Karpas-422 (cell line): Measurements from ENCODE around the gene STK36. TPM values are rescaled to one million over a fixed set of nuclear protein-coding genes. Genes with fewer than 3 reads are reported as not detected.

Source experiments
- DNase-seq: peaks from one replicate; pipeline ENCODE4 v3.0.0-alpha.2; 2015
- H2AFZ ChIP-seq: fragments of 200-600 bp; sonication (generic); 2 replicates; pipeline ENCODE4 v1.6.1; 2014; ENCODE audit warnings: antibody characterized with exemption, low read length, mixed read lengths
- H3K27ac ChIP-seq: fragments of 200-600 bp; sonication (generic); 2 replicates; pipeline ENCODE4 v1.5.1; 2014; ENCODE audit warnings: mild to moderate bottlenecking, low read length, moderate library complexity
- H3K27me3 ChIP-seq: fragments of 200-600 bp; sonication (generic); 2 replicates; pipeline ENCODE4 v1.6.1; 2014; ENCODE audit warnings: low read length, mixed read lengths
- H3K36me3 ChIP-seq: fragments of 200-600 bp; sonication (generic); 2 replicates; pipeline ENCODE4 v1.6.1; 2014; ENCODE audit warnings: low read length, mixed read lengths; ENCODE audit not compliant: insufficient read depth
- H3K4me1 ChIP-seq: fragments of 200-600 bp; sonication (generic); 2 replicates; pipeline ENCODE4 v1.6.1; 2014; ENCODE audit warnings: mild to moderate bottlenecking, low read length, mixed read lengths
- H3K4me2 ChIP-seq: fragments of 200-600 bp; sonication (generic); 2 replicates; pipeline ENCODE4 v1.6.1; 2014; ENCODE audit warnings: low read length, low read depth, mild to moderate bottlenecking; ENCODE audit not compliant: poor library complexity, severe bottlenecking
- H3K4me3 ChIP-seq: fragments of 200-600 bp; sonication (generic); 2 replicates; pipeline ENCODE4 v1.5.1; 2014; ENCODE audit warnings: mild to moderate bottlenecking, antibody characterized with exemption, low read length, mixed read lengths
- H3K79me2 ChIP-seq: fragments of 200-600 bp; sonication (generic); 2 replicates; pipeline ENCODE4 v1.6.1; 2014; ENCODE audit warnings: mild to moderate bottlenecking, low read length, mixed read lengths
- H3K9ac ChIP-seq: fragments of 200-600 bp; sonication (generic); 2 replicates; pipeline ENCODE4 v1.6.0; 2014; ENCODE audit warnings: low read length
- H3K9me2 ChIP-seq: fragments of 200-600 bp; sonication (generic), shearing (Covaris generic); replicated peaks from 2 replicates; pipeline ENCODE4 v1.6.0; 2014; ENCODE audit warnings: mild to moderate bottlenecking, low read length, moderate library complexity; ENCODE audit not compliant: insufficient read depth
- H3K9me3 ChIP-seq: fragments of 300-700, 200-600 bp; sonication (generic); 2 replicates; pipeline ENCODE4 v1.6.1; 2014; ENCODE audit warnings: low read length, mixed read lengths
- H4K20me1 ChIP-seq: fragments of 200-600 bp; sonication (generic); 2 replicates; pipeline ENCODE4 v1.6.1; 2014; ENCODE audit warnings: mild to moderate bottlenecking, antibody characterized with exemption, low read length, low read depth; ENCODE audit not compliant: insufficient read depth
- total RNA-seq: library from RNA; depleted of rRNA; stranded (reverse); fragments of >200 nt; shearing (Covaris generic); gene quantifications from 2 replicates; pipeline ENCODE4 v1.2.3, GENCODE V29; 2014; ENCODE audit warnings: low replicate concordance

Gene STK36
- total RNA-seq, 1 experiment from 2014 or later = 33.5 TPM

DNA sequence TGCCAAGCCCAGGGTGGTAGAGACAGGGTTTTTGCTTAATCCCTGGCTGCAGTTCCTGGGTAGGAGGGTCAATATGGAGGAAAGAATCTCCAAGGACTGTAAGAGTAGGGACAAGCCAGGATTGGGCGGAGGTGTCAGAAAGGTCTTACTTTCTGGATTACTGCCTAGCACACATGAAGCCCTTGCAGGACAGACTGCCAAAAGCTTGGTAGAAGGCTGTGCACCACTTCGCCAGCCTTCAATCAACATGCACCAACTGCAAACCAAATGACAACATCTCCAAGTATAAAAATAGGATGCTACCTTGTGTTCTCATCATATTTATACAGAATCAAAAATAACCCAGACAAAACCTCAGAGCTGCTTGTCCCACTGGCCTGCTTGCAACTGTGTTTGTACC, 16.1 kb upstream of the STK36 start:
- Histone ChIP-seq H3K9me3 (no peaks in the 10 kb centered on the region), H3K27ac (no peak overlapping the region), H3K27me3 (no peaks in the 10 kb centered on the region), H4K20me1 (no peaks in the 10 kb centered on the region), H2AFZ (no peak overlapping the region), H3K79me2 (peaks cover 41% of the 10 kb centered on the region), H3K4me1 (peaks cover 18% of the 10 kb centered on the region), H3K9me2 (no peaks in the 10 kb centered on the region), H3K36me3 (peaks cover 36% of the 10 kb centered on the region; the same call in 1 of the 2 replicates), H3K4me3 (no peak overlapping the region), H3K4me2 (no peak overlapping the region), H3K9ac (no peak overlapping the region)
- DNase-seq = no peak

- Histone ChIP-seq H3K27me3 (no peaks in the 10 kb centered on the region), H3K9me2 (no peaks in the 10 kb centered on the region), H3K4me3 (peak overlapping the region; percentile 87), H3K36me3 (peaks cover 43% of the 10 kb centered on the region; the same call in 1 of the 2 replicates), H3K4me2 (peak overlapping the region; percentile 89), H2AFZ (peak overlapping the region; percentile 70; the same call in 1 of the 2 replicates), H3K9ac (peak overlapping the region; percentile 88), H3K9me3 (no peaks in the 10 kb centered on the region), H3K79me2 (peaks cover 44% of the 10 kb centered on the region), H3K27ac (peak overlapping the region; percentile 55; the same call in 1 of the 2 replicates), H3K4me1 (peaks cover 23% of the 10 kb centered on the region), H4K20me1 (no peaks in the 10 kb centered on the region)
- DNase-seq = peak; percentile 80
These were observed 13.1 kb upstream of the STK36 start for GRCh38 chr2:218658671-218659257.

- peak; percentile 98 for DNase-seq
- Histone ChIP-seq H3K27ac (peak within 1 kb of the TSS; percentile 55; the same call in 1 of the 2 replicates), H3K9ac (peak within 1 kb of the TSS; percentile 88), H3K27me3 (no peaks in the 10 kb centered on the region), H3K4me3 (peak within 1 kb of the TSS; percentile 87), H2AFZ (peak within 1 kb of the TSS; percentile 70), H3K79me2 (peaks cover 44% of the 10 kb centered on the region), H3K36me3 (peaks cover 44% of the 10 kb centered on the region; the same call in 1 of the 2 replicates), H3K9me2 (no peaks in the 10 kb centered on the region), H3K4me1 (peaks cover 23% of the 10 kb centered on the region), H3K9me3 (no peaks in the 10 kb centered on the region), H3K4me2 (peak within 1 kb of the TSS; percentile 89), H4K20me1 (no peaks in the 10 kb centered on the region)
These were observed 12.5 kb upstream of the STK36 start, which contains the start of the genes BCS1L and ZNF142 for GRCh38 chr2:218659258-218659987. Gene BCS1L, plus strand, starts transcription at chr2:218659683. Its CDS starts 1,305 bp downstream, at chr2:218660988. Gene ZNF142, minus strand, starts transcription at chr2:218659623. Its CDS starts 3,194 bp downstream, at chr2:218656429.

GRCh38 chr2:218659988-218660358, 11.9 kb upstream of the STK36 start:
- Histone ChIP-seq H3K4me1 (peaks cover 23% of the 10 kb centered on the region), H3K4me2 (peak overlapping the region; percentile 89), H3K9ac (peak overlapping the region; percentile 88), H3K4me3 (peak overlapping the region; percentile 87), H3K79me2 (peaks cover 44% of the 10 kb centered on the region), H3K9me2 (no peaks in the 10 kb centered on the region), H4K20me1 (no peaks in the 10 kb centered on the region), H3K27ac (no peak overlapping the region), H3K36me3 (peaks cover 40% of the 10 kb centered on the region; the same call in 1 of the 2 replicates), H3K9me3 (no peaks in the 10 kb centered on the region), H3K27me3 (no peaks in the 10 kb centered on the region), H2AFZ (peak overlapping the region; percentile 22)
- DNase-seq = no peak

GRCh38 chr2:218662377-218662776, 9.5 kb upstream of the STK36 start:
- peaks cover 32% of the 10 kb centered on the region for H3K79me2 ChIP-seq
- no peak overlapping the region for H2AFZ ChIP-seq
- H3K4me3 ChIP-seq = no peak overlapping the region
- H3K9me3 ChIP-seq = no peaks in the 10 kb centered on the region
- H3K9me2 ChIP-seq = no peaks in the 10 kb centered on the region
- H4K20me1 ChIP-seq = no peaks in the 10 kb centered on the region
- peaks cover 31% of the 10 kb centered on the region; the same call in 1 of the 2 replicates for H3K36me3 ChIP-seq
- no peak overlapping the region for H3K9ac ChIP-seq
- H3K27me3 ChIP-seq = no peaks in the 10 kb centered on the region
- peaks cover 23% of the 10 kb centered on the region for H3K4me1 ChIP-seq
- DNase-seq = no peak
- H3K27ac ChIP-seq = no peak overlapping the region
- no peak overlapping the region for H3K4me2 ChIP-seq

DNA sequence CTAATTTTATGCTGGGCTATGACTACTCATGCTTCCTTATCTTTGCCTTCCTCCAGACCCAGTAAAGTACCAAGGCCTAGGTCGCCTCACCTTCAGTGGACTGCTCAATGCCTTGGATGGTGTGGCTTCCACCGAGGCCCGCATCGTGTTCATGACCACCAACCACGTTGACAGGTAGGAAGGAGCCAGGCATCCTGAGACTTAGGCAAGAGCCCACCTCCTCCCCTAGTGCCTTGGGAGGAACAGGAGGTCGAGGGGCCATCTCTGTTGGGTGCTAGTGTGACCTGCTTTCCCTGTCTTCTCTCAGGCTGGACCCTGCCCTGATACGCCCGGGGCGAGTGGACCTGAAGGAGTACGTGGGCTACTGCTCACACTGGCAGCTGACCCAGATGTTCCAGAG, 9.1 kb upstream of the STK36 start:
- Histone ChIP-seq H3K27me3 (no peaks in the 10 kb centered on the region), H3K4me3 (no peak overlapping the region), H3K36me3 (peaks cover 28% of the 10 kb centered on the region; the same call in 1 of the 2 replicates), H3K4me2 (no peak overlapping the region), H3K79me2 (peaks cover 27% of the 10 kb centered on the region), H3K4me1 (peaks cover 21% of the 10 kb centered on the region), H4K20me1 (no peaks in the 10 kb centered on the region), H3K9me3 (no peaks in the 10 kb centered on the region), H3K27ac (no peak overlapping the region), H3K9me2 (no peaks in the 10 kb centered on the region), H3K9ac (no peak overlapping the region), H2AFZ (no peak overlapping the region)
- no peak for DNase-seq

DNA sequence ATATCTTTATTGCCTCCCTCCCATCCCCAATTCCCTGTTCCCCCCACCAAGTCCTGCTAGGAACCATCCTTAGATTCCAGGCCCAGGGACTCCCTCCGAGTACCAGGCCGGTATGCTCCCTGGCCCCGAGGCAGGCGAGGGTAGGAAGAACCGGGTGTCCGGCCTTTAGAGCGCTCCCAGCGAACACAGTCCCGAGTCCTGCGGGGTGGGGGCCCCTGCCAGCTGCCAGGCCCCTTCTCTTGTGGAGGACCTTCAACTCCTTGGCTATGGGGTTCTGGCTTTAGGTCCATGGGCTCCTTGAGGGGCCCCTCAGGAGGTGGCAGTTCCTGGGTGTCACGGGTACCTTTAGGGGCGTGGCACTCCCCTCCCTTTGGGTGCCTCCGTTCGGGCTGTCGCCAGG, 8.0 kb upstream of the STK36 start:
- Histone ChIP-seq H2AFZ (no peak overlapping the region), H3K9me2 (no peaks in the 10 kb centered on the region), H3K36me3 (peaks cover 26% of the 10 kb centered on the region; the same call in 1 of the 2 replicates), H4K20me1 (no peaks in the 10 kb centered on the region), H3K27me3 (no peaks in the 10 kb centered on the region), H3K4me3 (no peak overlapping the region), H3K9me3 (no peaks in the 10 kb centered on the region), H3K27ac (no peak overlapping the region), H3K4me2 (no peak overlapping the region), H3K9ac (no peak overlapping the region), H3K4me1 (peaks cover 14% of the 10 kb centered on the region), H3K79me2 (peaks cover 18% of the 10 kb centered on the region)
- DNase-seq = no peak

DNA sequence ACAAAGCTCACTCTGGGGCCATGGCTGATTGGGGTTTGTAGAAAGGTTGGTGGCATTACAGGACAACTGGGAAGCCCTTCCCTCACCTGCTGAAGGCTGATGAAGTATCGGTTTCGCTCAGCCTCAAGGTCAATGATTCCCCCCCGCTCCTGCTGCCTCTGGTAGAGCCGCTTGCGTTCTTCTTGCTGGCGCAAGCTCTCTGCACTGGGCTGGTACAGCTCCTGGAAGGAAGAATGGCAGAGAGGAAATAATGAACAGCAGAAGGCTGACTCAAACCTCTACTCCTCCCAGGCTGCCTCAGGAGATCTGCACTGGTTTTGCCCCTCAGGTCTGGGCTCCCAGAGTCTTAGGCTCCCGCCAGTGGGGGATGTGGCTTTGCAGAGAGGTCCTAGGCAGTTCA, 7.2 kb upstream of the STK36 start:
- Histone ChIP-seq H3K79me2 (peaks cover 22% of the 10 kb centered on the region), H4K20me1 (no peaks in the 10 kb centered on the region), H3K9ac (no peak overlapping the region), H3K4me2 (no peak overlapping the region), H3K4me3 (no peak overlapping the region), H3K27ac (no peak overlapping the region), H3K36me3 (peaks cover 26% of the 10 kb centered on the region; the same call in 1 of the 2 replicates), H2AFZ (no peak overlapping the region), H3K9me3 (no peaks in the 10 kb centered on the region), H3K9me2 (no peaks in the 10 kb centered on the region), H3K27me3 (no peaks in the 10 kb centered on the region), H3K4me1 (peaks cover 14% of the 10 kb centered on the region)
- no peak for DNase-seq
